Breast epithelium (tissue), 4 donors: ENCODE results near the gene PPP1R1C. TPM values are rescaled to one million over a fixed set of nuclear protein-coding genes. Genes with fewer than 3 reads are reported as not detected.
"Not testable (repeated sequence)": the region's sequence is repeated elsewhere in the genome, so short reads cannot be mapped to it uniquely, and the experiment has no call there.

Experiments used
- DNase-seq, 2 donors: peaks; one replicate each; pipeline ENCODE4 v3.0.0-alpha.2; 2019; ENCODE audit warnings: low spot score in 2 of 2
- H3K27ac ChIP-seq, 2 donors: fragments of 200-600 bp; sonication (generic) in 1 of 2; one replicate each; pipeline ENCODE4 v1.5.1; 2016 to 2019; ENCODE audit warnings: mild to moderate bottlenecking in 1 of 2
- H3K27me3 ChIP-seq, 2 donors: fragments of 200-600 bp; sonication (generic) in 1 of 2; one replicate each; pipeline versions ENCODE4 v1.5.1 to v1.6.0; 2017 to 2019; ENCODE audit warnings: control low read depth in 1 of 2, mild to moderate bottlenecking in 1 of 2
- H3K36me3 ChIP-seq: fragments of 200-600 bp; one replicate; pipeline ENCODE4 v1.5.1; 2019
- H3K4me1 ChIP-seq, 2 donors: fragments of 200-600 bp; sonication (generic); one replicate each; pipeline ENCODE4 v1.5.1; 2016 to 2019; ENCODE audit warnings: control low read depth in 1 of 2
- H3K4me3 ChIP-seq, 3 donors: fragments of 200-600 bp; sonication (generic); 1 replicate in 2 of 3; 2 replicates in 1 of 3; pipeline ENCODE4 v1.5.1; 2016 to 2019; ENCODE audit warnings: mild to moderate bottlenecking in 3 of 3, moderate library complexity in 2 of 3
- H3K9me3 ChIP-seq, 2 donors: fragments of 200-600 bp; sonication (generic) in 1 of 2; one replicate each; pipeline ENCODE4 v1.5.1; 2016 to 2019; ENCODE audit warnings: control low read depth in 1 of 2
- POLR2A ChIP-seq: fragments of 450-650 bp; IDR thresholded peaks from one replicate; pipeline ENCODE4 v1.6.1; 2016; ENCODE audit warnings: antibody characterized with exemption, mild to moderate bottlenecking, moderate library complexity
- POLR2AphosphoS5 ChIP-seq, 3 donors: sonication (generic); formaldehyde crosslinking; IDR thresholded peaks; one replicate each; pipeline ENCODE4 v1.6.1; 2017; ENCODE audit warnings: antibody characterized with exemption in 3 of 3
- intact Hi-C: fragments of 100-400 bp; cut with DNase I; formaldehyde crosslinking; loops from one replicate; pipeline ENCODE4 v1.15.1; 2023; ENCODE audit warnings: low total_unique reads
- total RNA-seq, 3 donors: library from RNA; depleted of rRNA; stranded (reverse); fragments of >200 nt; gene quantifications; one replicate each; pipeline ENCODE4 v1.1.0, GENCODE V29; 2016
- TF ChIP-seq, protein P1 (sequence below), 3 donors: fragments of 450-650 bp; IDR thresholded peaks; one replicate each; pipeline ENCODE4 v1.5.1; 2016 to 2017; ENCODE audit warnings: antibody characterized with exemption in 3 of 3, mild to moderate bottlenecking in 3 of 3, moderate library complexity in 3 of 3

Gene PPP1R1C
- total RNA-seq, 3 donors from 2014 or later, result 0.59 to 4.2 TPM; not detected in 1

DNA sequence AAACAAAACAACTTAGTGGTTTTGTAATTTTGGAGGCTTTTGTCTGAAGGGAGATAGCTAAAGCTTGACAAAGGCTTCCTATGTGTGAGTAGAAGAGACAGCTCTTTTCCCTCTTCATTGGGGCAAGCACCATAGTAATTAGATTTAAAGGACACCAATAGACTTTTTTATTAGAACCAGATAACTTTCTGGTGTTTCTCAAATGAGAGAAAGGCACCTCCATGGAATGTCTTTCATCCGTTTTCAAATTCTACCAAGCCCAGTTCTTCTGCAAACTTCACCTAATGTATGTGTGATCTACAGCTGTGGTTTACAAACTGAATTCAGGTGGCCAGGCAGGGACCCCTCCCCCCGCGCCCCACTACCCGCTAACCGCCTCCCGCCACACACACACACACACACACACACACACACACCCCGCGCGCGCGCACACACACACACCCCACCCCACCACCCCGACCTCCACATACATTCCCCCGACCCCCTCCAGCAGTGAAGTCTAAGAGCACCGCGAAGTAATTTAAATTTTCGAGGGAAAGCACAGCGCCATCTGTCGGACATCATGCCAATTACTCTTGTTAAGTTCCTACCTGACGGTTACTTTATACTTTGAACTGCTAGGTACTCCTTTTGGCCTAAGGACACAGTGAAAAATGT, 31.6 kb upstream of the PPP1R1C start:
- no peaks in the 10 kb centered on the region for H3K27me3 ChIP-seq
- H3K27ac ChIP-seq, result no peak overlapping the region
- peak overlapping the region; percentile 12 to 60 (median 37) for H3K4me3 ChIP-seq
- no peaks in the 10 kb centered on the region for H3K4me1 ChIP-seq
- intact Hi-C loops, result loop anchor here (5.0 kb wide), 1 partner anchor 887 kb away; no protein-coding TSS in a partner anchor
- DNase-seq, result peak; percentile 24 to 61
- H3K9me3 ChIP-seq, result no peaks in the 10 kb centered on the region
- TF ChIP-seq, protein P1, sequence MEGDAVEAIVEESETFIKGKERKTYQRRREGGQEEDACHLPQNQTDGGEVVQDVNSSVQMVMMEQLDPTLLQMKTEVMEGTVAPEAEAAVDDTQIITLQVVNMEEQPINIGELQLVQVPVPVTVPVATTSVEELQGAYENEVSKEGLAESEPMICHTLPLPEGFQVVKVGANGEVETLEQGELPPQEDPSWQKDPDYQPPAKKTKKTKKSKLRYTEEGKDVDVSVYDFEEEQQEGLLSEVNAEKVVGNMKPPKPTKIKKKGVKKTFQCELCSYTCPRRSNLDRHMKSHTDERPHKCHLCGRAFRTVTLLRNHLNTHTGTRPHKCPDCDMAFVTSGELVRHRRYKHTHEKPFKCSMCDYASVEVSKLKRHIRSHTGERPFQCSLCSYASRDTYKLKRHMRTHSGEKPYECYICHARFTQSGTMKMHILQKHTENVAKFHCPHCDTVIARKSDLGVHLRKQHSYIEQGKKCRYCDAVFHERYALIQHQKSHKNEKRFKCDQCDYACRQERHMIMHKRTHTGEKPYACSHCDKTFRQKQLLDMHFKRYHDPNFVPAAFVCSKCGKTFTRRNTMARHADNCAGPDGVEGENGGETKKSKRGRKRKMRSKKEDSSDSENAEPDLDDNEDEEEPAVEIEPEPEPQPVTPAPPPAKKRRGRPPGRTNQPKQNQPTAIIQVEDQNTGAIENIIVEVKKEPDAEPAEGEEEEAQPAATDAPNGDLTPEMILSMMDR (IDR thresholded peaks at IDR 0.05), result peak in 2 of 3 donors; percentile 25 to 34
- TF ChIP-seq POLR2AphosphoS5 (IDR thresholded peaks at IDR 0.05) (no peak), POLR2A (no peak)
- H3K36me3 ChIP-seq, result no peaks in the 10 kb centered on the region

DNA sequence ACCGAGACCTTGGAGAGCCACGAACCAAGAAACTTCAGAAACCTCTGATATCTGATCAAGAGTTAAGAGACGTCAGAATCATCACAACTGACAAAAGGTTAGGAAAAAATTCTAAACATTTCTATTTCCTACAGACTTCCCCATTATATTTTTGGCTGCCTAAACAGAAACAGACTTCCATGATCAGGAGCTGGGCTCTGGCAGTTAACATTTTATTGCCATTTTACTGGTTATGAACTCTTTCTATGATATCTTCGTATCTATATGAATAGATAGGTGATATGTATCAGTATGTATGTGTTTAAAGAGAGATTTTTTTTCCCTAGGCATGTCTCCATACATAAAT, 31.1 kb upstream of the PPP1R1C start:
- no peak for TF ChIP-seq POLR2A
- no peak for TF ChIP-seq POLR2AphosphoS5 (IDR thresholded peaks at IDR 0.05)
- H3K27ac ChIP-seq, result no peak overlapping the region
- no peaks in the 10 kb centered on the region for H3K9me3 ChIP-seq
- H3K4me3 ChIP-seq, result peak overlapping the region in 2 of 3 donors; percentile 37 to 60
- intact Hi-C loops, result loop anchor here (5.0 kb wide), 1 partner anchor 887 kb away; no protein-coding TSS in a partner anchor
- H3K36me3 ChIP-seq, result no peaks in the 10 kb centered on the region
- no peaks in the 10 kb centered on the region for H3K4me1 ChIP-seq
- no peaks in the 10 kb centered on the region for H3K27me3 ChIP-seq
- DNase-seq, result no peak

DNA sequence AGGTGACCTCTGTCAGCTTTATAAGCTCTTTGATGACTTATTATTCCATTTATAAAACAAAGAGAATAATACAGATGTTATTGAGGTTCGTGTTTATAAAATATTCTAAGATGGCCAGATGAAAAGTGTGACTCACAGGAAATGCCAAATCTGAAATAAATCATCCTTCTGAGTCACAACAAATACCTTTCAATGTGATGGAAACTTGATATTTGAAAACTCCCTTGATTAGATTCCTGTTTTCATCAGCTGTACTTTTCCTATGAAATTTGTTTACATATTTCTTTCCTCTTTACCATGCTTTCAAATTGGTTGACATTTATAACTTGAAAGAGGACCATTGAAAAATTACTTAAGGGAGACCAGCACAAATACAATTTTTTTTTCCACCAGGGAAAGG, 30.6 kb upstream of the PPP1R1C start:
- Histone ChIP-seq H3K4me3 (no peak overlapping the region), H3K4me1 (no peaks in the 10 kb centered on the region), H3K9me3 (no peaks in the 10 kb centered on the region), H3K27me3 (no peaks in the 10 kb centered on the region), H3K36me3 (no peaks in the 10 kb centered on the region), H3K27ac (no peak overlapping the region)
- TF ChIP-seq, protein P1 (IDR thresholded peaks at IDR 0.05), result no peak
- TF ChIP-seq POLR2AphosphoS5 (IDR thresholded peaks at IDR 0.05) (no peak), POLR2A (no peak)
- intact Hi-C loops, result no loop called here
- no peak for DNase-seq

DNA sequence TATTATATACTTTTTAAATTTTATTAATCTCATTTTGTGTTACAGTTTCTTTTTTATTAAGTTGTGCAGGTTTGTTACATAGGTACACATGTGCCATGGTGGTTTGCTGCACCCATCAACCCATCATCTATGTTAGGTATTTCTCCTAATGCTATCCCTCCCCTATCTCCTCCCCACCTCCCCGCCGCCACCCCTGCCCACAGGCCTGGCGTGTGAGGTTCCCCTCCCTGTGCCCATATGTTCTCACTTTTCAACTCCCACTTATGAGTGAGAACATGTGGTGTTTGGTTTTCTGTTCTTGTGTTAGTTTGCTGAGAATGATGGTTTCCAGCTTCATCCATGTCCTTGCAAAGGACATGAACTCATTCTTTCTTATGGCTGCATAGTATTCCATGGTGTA, 29.8 kb upstream of the PPP1R1C start:
- H3K9me3 ChIP-seq, intact Hi-C loops, H3K27me3 ChIP-seq, DNase-seq, H3K4me1 ChIP-seq, H3K36me3 ChIP-seq, H3K4me3 ChIP-seq, H3K27ac ChIP-seq: not testable (repeated sequence)

DNA sequence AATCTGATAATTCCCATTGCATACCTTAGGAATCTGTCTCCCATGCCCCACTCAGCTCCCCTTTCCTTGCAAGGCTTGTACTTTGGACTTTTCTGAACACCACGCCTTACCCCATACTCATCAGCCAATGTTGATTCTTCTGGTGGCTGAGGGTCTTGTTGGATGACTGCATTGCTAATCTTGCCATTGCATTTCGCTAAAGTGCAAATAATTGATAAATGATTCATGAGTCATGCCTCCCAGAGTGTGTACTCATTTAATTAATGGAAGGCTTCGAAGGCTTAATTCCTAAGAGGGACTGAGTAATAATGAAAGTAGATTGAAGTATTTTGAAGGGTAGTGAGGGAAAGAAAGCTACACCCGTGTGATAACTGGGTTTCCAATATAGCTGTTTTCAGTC, 28.0 kb upstream of the PPP1R1C start:
- Histone ChIP-seq H3K27ac (no peak overlapping the region), H3K36me3 (no peaks in the 10 kb centered on the region), H3K27me3 (no peaks in the 10 kb centered on the region), H3K4me1 (no peaks in the 10 kb centered on the region), H3K4me3 (no peak overlapping the region), H3K9me3 (no peaks in the 10 kb centered on the region)
- intact Hi-C loops, result no loop called here
- no peak for DNase-seq
- no peak for TF ChIP-seq POLR2AphosphoS5 (IDR thresholded peaks at IDR 0.05)
- TF ChIP-seq, protein P1 (IDR thresholded peaks at IDR 0.05), result no peak

- Histone ChIP-seq H3K36me3 (no peaks in the 10 kb centered on the region), H3K4me1 (no peaks in the 10 kb centered on the region), H3K9me3 (no peaks in the 10 kb centered on the region), H3K27me3 (no peaks in the 10 kb centered on the region), H3K4me3 (no peak overlapping the region), H3K27ac (no peak overlapping the region)
- DNase-seq, result no peak
- intact Hi-C loops, result no loop called here
- no peak for TF ChIP-seq POLR2A
- no peak for TF ChIP-seq POLR2AphosphoS5 (IDR thresholded peaks at IDR 0.05)
- TF ChIP-seq, protein P1 (IDR thresholded peaks at IDR 0.05), result no peak
These were observed 26.9 kb upstream of the PPP1R1C start for GRCh38 chr2:181958726-181959125.
